Measurements from ENCODE around the gene HMGCS1. TPM values are rescaled to one million over a fixed set of nuclear protein-coding genes. Genes with fewer than 3 reads are reported as not detected.

Gene HMGCS1
- 10 to 100 TPM in 1 of 2 donors, 1 to 10 TPM in 1; 6.3 to 17.5 TPM for total RNA-seq

GRCh38 chr5:43313035-43313853 is at the start of gene HMGCS1:
Gene HMGCS1 (minus strand): TSS chr5:43313412. CDS start chr5:43298965, 14,447 bp downstream.
- H3K4me3 ChIP-seq = peak within 1 kb of the TSS; percentile 73 to 85
- peaks cover 0 to 32% of the 10 kb centered on the region in 2 donors for H3K4me1 ChIP-seq
- no peaks in the 10 kb centered on the region for H3K9me3 ChIP-seq
- H3K36me3 ChIP-seq = no peaks in the 10 kb centered on the region
- peak in 1 of 2 donors; percentile 17 for TF ChIP-seq CTCF (IDR thresholded peaks at IDR 0.05)
- no peaks in the 10 kb centered on the region for H3K27me3 ChIP-seq
- peak; percentile 99 for DNase-seq (ENCODE audit: low spot score)
- peak within 1 kb of the TSS; percentile 91 to 97 for H3K27ac ChIP-seq

- no peaks in the 10 kb centered on the region for H3K36me3 ChIP-seq
- TF ChIP-seq CTCF (IDR thresholded peaks at IDR 0.05) = no peak
- no peak overlapping the region for H3K4me3 ChIP-seq
- no peak overlapping the region for H3K27ac ChIP-seq
- no peaks in the 10 kb centered on the region for H3K4me1 ChIP-seq
- DNase-seq (ENCODE audit: low spot score) = no peak
- H3K27me3 ChIP-seq = no peaks in the 10 kb centered on the region
- H3K9me3 ChIP-seq = peaks cover 0 to 13% of the 10 kb centered on the region in 2 donors
Observed at GRCh38 chr5:43358726-43359125, 45.5 kb upstream of the HMGCS1 start.

- Histone ChIP-seq H3K27me3 (no peaks in the 10 kb centered on the region), H3K27ac (no peak overlapping the region), H3K36me3 (no peaks in the 10 kb centered on the region), H3K4me3 (no peak overlapping the region), H3K9me3 (peaks cover 0 to 13% of the 10 kb centered on the region in 2 donors), H3K4me1 (no peaks in the 10 kb centered on the region)
- no peak for DNase-seq (ENCODE audit: low spot score)
- TF ChIP-seq CTCF (IDR thresholded peaks at IDR 0.05) = no peak
Observed at GRCh38 chr5:43358301-43358700, 45.1 kb upstream of the HMGCS1 start.

GRCh38 chr5:43357878-43358281 is 44.7 kb upstream of the HMGCS1 start:
- H3K27ac ChIP-seq = no peak overlapping the region
- no peak for DNase-seq (ENCODE audit: low spot score)
- H3K4me1 ChIP-seq = no peaks in the 10 kb centered on the region
- H3K9me3 ChIP-seq = peaks cover 0 to 13% of the 10 kb centered on the region in 2 donors
- H3K4me3 ChIP-seq = no peak overlapping the region
- H3K27me3 ChIP-seq = no peaks in the 10 kb centered on the region
- no peaks in the 10 kb centered on the region for H3K36me3 ChIP-seq
- TF ChIP-seq CTCF (IDR thresholded peaks at IDR 0.05) = no peak

- TF ChIP-seq CTCF (IDR thresholded peaks at IDR 0.05) = no peak
- H3K27me3 ChIP-seq = no peaks in the 10 kb centered on the region
- peaks cover 0 to 13% of the 10 kb centered on the region in 2 donors for H3K9me3 ChIP-seq
- H3K27ac ChIP-seq = no peak overlapping the region
- no peak for DNase-seq (ENCODE audit: low spot score)
- H3K36me3 ChIP-seq = no peaks in the 10 kb centered on the region
- no peak overlapping the region for H3K4me3 ChIP-seq
- no peaks in the 10 kb centered on the region for H3K4me1 ChIP-seq
Observed at GRCh38 chr5:43357067-43357466, 43.9 kb upstream of the HMGCS1 start.
